ENCODE results near the gene RAB28.

- TF ChIP-seq CTCF (IDR thresholded peaks at IDR 0.05) (no peak), POLR2A (IDR thresholded peaks at IDR 0.05) (no peak), EP300 (IDR thresholded peaks at IDR 0.05) (no peak)
These were observed 2.6 kb downstream of the RAB28 start for GRCh38 chr4:13481569-13481968.
